Neural progenitor cell (in vitro differentiated cells): Measurements from ENCODE around the gene SLC25A47.

Experiments
- EZH2 ChIP-seq: fragments of 200-600 bp; sonication (generic); IDR thresholded peaks from 2 replicates; pipeline ENCODE4 v1.6.1; 2017; ENCODE audit warnings: antibody characterized with exemption, mild to moderate bottlenecking, moderate library complexity
- EZH2phosphoT487 ChIP-seq: fragments of 200-600 bp; sonication (generic); IDR thresholded peaks from 2 replicates; pipeline ENCODE4 v1.6.1; 2017; ENCODE audit warnings: antibody characterized with exemption
- TF ChIP-seq, protein P1 (sequence below): fragments of 200-600 bp; sonication (generic); IDR thresholded peaks from 2 replicates; pipeline ENCODE4 v1.5.1; 2017; ENCODE audit warnings: antibody characterized with exemption, mild to moderate bottlenecking

DNA sequence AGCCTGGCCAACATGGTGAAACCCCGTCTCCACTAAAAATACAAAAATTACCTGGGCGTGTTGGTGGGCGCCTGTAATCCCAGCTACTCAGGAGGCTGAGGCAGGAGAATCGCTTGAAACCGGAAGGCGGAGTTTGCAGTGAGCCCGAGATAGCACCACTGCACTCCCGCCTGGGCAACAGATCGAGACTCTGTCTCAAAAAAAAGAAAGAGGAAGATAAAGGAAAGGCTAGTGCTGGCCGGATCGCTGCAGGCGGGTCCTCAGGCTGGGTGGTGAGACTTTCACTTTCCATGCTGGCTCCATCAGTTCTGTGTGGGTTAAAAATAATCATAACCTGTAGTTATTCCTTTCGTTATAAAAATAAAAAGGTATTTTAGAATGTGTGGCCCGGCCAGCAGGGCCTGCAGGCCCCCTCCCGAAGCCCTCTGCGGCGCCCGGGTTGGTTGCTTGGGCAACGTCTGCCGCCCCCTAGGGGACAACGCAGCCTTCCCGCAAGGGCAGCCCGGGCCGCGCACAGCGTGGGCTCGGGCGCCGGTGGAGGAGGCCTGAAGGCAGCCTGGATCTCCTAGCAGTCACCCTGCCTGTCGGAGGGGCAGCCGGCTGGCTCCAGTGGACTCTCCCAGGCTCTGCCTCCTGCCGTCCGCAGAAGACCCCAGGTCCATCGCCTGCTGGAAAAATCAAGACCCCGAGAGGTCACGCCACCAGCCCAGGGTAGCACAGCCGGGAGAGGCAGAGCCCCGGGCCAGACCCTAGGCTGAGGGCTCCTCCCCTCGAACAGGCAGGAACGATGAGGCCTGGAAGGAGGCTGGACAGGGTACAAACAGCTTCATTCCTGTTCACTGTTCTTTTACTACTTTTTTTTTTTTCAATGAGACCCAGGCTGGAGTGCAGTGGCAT, 5.0 kb upstream of the SLC25A47 start:
- TF ChIP-seq, protein P1, sequence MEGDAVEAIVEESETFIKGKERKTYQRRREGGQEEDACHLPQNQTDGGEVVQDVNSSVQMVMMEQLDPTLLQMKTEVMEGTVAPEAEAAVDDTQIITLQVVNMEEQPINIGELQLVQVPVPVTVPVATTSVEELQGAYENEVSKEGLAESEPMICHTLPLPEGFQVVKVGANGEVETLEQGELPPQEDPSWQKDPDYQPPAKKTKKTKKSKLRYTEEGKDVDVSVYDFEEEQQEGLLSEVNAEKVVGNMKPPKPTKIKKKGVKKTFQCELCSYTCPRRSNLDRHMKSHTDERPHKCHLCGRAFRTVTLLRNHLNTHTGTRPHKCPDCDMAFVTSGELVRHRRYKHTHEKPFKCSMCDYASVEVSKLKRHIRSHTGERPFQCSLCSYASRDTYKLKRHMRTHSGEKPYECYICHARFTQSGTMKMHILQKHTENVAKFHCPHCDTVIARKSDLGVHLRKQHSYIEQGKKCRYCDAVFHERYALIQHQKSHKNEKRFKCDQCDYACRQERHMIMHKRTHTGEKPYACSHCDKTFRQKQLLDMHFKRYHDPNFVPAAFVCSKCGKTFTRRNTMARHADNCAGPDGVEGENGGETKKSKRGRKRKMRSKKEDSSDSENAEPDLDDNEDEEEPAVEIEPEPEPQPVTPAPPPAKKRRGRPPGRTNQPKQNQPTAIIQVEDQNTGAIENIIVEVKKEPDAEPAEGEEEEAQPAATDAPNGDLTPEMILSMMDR: peak; percentile 77
- TF ChIP-seq EZH2phosphoT487: no peak
- TF ChIP-seq EZH2: no peak
